GM23248 (cell line): ENCODE results near the gene STRIP2. TPM values are rescaled to one million over a fixed set of nuclear protein-coding genes. Genes with fewer than 3 reads are reported as not detected.
A peak's percentile ranks its signal among the peaks of the same experiment; 100 is the strongest.

Experiments
- DNase-seq: peaks from one replicate; pipeline ENCODE4 v3.0.0-alpha.2; 2015
- H2AFZ ChIP-seq: fragments of 200-600 bp; sonication (generic); 2 replicates; pipeline ENCODE4 v1.6.1; 2016; ENCODE audit warnings: antibody characterized with exemption
- H3F3A ChIP-seq: fragments of 200-600 bp; sonication (generic); 2 replicates; pipeline ENCODE4 v1.6.1; 2016; ENCODE audit warnings: mild to moderate bottlenecking, antibody characterized with exemption, mixed run types; ENCODE audit not compliant: insufficient read depth
- H3K27ac ChIP-seq: fragments of 200-600 bp; sonication (generic); 2 replicates; pipeline ENCODE4 v1.5.1; 2016; ENCODE audit warnings: mild to moderate bottlenecking
- H3K27me3 ChIP-seq: fragments of 200-600 bp; sonication (generic); replicated peaks from 2 replicates; pipeline ENCODE4 v1.6.1; 2016; ENCODE audit warnings: mild to moderate bottlenecking; ENCODE audit not compliant: insufficient read depth
- H3K36me3 ChIP-seq: fragments of 200-600 bp; sonication (generic); 2 replicates; pipeline ENCODE4 v1.6.1; 2016; ENCODE audit warnings: low read depth, mild to moderate bottlenecking
- H3K4me1 ChIP-seq: fragments of 200-600 bp; sonication (generic); 2 replicates; pipeline ENCODE4 v1.6.1; 2016; ENCODE audit warnings: mild to moderate bottlenecking; ENCODE audit not compliant: insufficient read depth
- H3K4me2 ChIP-seq: fragments of 200-600 bp; sonication (generic); one replicate; pipeline ENCODE4 v1.6.1; 2016; ENCODE audit warnings: mild to moderate bottlenecking; ENCODE audit not compliant: unreplicated experiment
- H3K4me3 ChIP-seq: fragments of 200-600 bp; sonication (generic); 2 replicates; pipeline ENCODE4 v1.5.1; 2016; ENCODE audit warnings: mild to moderate bottlenecking
- H3K79me2 ChIP-seq: fragments of 200-600 bp; sonication (generic); 2 replicates; pipeline ENCODE4 v1.6.1; 2016; ENCODE audit warnings: mild to moderate bottlenecking; ENCODE audit not compliant: insufficient read depth
- H3K9ac ChIP-seq: fragments of 200-600 bp; sonication (generic); 2 replicates; pipeline ENCODE4 v1.6.1; 2016; ENCODE audit warnings: mild to moderate bottlenecking
- H3K9me2 ChIP-seq: fragments of 200-600 bp; sonication (generic); 2 replicates; pipeline ENCODE4 v1.6.1; 2016; ENCODE audit warnings: mixed run types, mild to moderate bottlenecking, moderate library complexity; ENCODE audit not compliant: insufficient read depth
- H3K9me3 ChIP-seq: fragments of 200-600 bp; sonication (generic); one replicate; pipeline ENCODE4 v1.6.1; 2017; ENCODE audit warnings: low read depth
- H4K20me1 ChIP-seq: fragments of 200-600 bp; sonication (generic); 2 replicates; pipeline ENCODE4 v1.6.0; 2016; ENCODE audit not compliant: insufficient read depth
- EZH2 ChIP-seq: fragments of 200-600 bp; sonication (generic); IDR thresholded peaks from 2 replicates; pipeline ENCODE4 v1.6.1; 2018; ENCODE audit warnings: antibody characterized with exemption, mild to moderate bottlenecking; ENCODE audit not compliant: insufficient read depth, poor library complexity, severe bottlenecking
- EZH2phosphoT487 ChIP-seq: fragments of 200-600 bp; sonication (generic); IDR thresholded peaks from 2 replicates; pipeline ENCODE4 v1.6.1; 2018; ENCODE audit warnings: antibody characterized with exemption, moderate library complexity, mild to moderate bottlenecking, low read depth; ENCODE audit not compliant: insufficient read depth
- WGBS, 2 experiments: methylation state at CpG; one replicate each; pipeline ENCODE4 v1.1.6; 2015 to 2017; ENCODE audit warnings: low lambda C conversion rate in 2 of 2, low coverage in 1 of 2; ENCODE audit errors: missing lambda C conversion rate in 2 of 2; 5-methylcytosine and 5-hydroxymethylcytosine counted together
- in situ Hi-C: fragments of 300-500 bp; cut with MboI; formaldehyde crosslinking; loops from 2 replicates; pipeline ENCODE4 v1.15.0; 2020
- polyA plus RNA-seq: library from polyadenylated mRNA; unstranded; fragments of >200 nt; fragmentation: Nextera tagmentation; extraction: Ambion mirVana; gene quantifications from 2 replicates; pipeline ENCODE4 v1.2.1, GENCODE V29; 2016
- total RNA-seq: library from RNA; depleted of rRNA; stranded (reverse); fragments of >200 nt; shearing (Covaris generic); gene quantifications from 2 replicates; pipeline ENCODE4 v1.2.3, GENCODE V29; 2014

The STRIP2 gene
- total and polyA plus RNA-seq, 2 experiments from 2014 or later: 1.5 to 2.2 TPM

DNA sequence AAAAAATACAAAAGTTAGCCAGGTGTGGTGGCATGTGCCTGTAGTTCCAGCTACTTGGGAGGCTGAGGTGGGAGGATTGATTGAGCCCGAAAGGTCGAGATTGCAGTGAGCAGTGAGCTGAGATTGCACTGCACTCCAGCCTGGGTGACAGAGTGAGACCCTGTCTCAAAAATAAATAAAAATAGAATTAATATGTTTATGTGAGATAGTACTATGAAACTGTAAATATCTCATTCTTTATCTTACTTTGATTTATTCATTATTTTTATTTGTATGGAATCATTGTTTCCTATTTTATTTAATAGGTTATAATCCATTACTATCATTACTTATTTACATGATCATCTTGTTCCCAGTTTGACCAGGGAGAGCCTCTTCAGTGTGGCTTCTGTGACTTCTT is 41.0 kb upstream of the STRIP2 start:
- Histone ChIP-seq H3K9me3 (no peaks in the 10 kb centered on the region), H3K27ac (no peak overlapping the region), H3K9me2 (no peaks in the 10 kb centered on the region), H3K9ac (no peak overlapping the region), H2AFZ (no peak overlapping the region), H4K20me1 (no peaks in the 10 kb centered on the region), H3K27me3 (no peaks in the 10 kb centered on the region), H3K79me2 (no peaks in the 10 kb centered on the region), H3K4me3 (no peak overlapping the region), H3F3A (no peaks in the 10 kb centered on the region), H3K4me2 (no peak overlapping the region), H3K4me1 (no peaks in the 10 kb centered on the region), H3K36me3 (no peaks in the 10 kb centered on the region)
- in situ Hi-C loops: no loop called here
- no peak for DNase-seq
- TF ChIP-seq EZH2 (no peak), EZH2phosphoT487 (no peak)
- 88 to 94% methylated on average over 2 of the region's 2 CpGs for WGBS, 2 experiments

- Histone ChIP-seq H3K4me3 (no peak overlapping the region), H3K27me3 (no peaks in the 10 kb centered on the region), H2AFZ (no peak overlapping the region), H3F3A (no peaks in the 10 kb centered on the region), H3K9me2 (no peaks in the 10 kb centered on the region), H3K36me3 (no peaks in the 10 kb centered on the region), H3K4me2 (no peak overlapping the region), H3K9ac (no peak overlapping the region), H4K20me1 (no peaks in the 10 kb centered on the region), H3K79me2 (no peaks in the 10 kb centered on the region), H3K9me3 (no peaks in the 10 kb centered on the region), H3K4me1 (no peaks in the 10 kb centered on the region), H3K27ac (no peak overlapping the region)
- TF ChIP-seq EZH2phosphoT487 (no peak), EZH2 (no peak)
- in situ Hi-C loops: no loop called here
- 97 to 99% methylated on average over 4 of the region's 4 CpGs for WGBS, 2 experiments
- no peak for DNase-seq
These were observed 40.1 kb upstream of the STRIP2 start for GRCh38 chr7:129394101-129394500.

GRCh38 chr7:129394982-129395914 is 39.0 kb upstream of the STRIP2 start:
- Histone ChIP-seq H3K36me3 (no peaks in the 10 kb centered on the region), H3F3A (no peaks in the 10 kb centered on the region), H3K4me2 (no peak overlapping the region), H3K4me1 (no peaks in the 10 kb centered on the region), H3K9me3 (no peaks in the 10 kb centered on the region), H3K9ac (no peak overlapping the region), H3K79me2 (no peaks in the 10 kb centered on the region), H4K20me1 (no peaks in the 10 kb centered on the region), H3K27ac (no peak overlapping the region), H3K9me2 (no peaks in the 10 kb centered on the region), H3K4me3 (no peak overlapping the region), H2AFZ (no peak overlapping the region), H3K27me3 (no peaks in the 10 kb centered on the region)
- WGBS, 2 experiments: 86 to 87% methylated on average over 4 of the region's 4 CpGs
- DNase-seq: no peak
- no peak for TF ChIP-seq EZH2phosphoT487
- in situ Hi-C loops: no loop called here

DNA sequence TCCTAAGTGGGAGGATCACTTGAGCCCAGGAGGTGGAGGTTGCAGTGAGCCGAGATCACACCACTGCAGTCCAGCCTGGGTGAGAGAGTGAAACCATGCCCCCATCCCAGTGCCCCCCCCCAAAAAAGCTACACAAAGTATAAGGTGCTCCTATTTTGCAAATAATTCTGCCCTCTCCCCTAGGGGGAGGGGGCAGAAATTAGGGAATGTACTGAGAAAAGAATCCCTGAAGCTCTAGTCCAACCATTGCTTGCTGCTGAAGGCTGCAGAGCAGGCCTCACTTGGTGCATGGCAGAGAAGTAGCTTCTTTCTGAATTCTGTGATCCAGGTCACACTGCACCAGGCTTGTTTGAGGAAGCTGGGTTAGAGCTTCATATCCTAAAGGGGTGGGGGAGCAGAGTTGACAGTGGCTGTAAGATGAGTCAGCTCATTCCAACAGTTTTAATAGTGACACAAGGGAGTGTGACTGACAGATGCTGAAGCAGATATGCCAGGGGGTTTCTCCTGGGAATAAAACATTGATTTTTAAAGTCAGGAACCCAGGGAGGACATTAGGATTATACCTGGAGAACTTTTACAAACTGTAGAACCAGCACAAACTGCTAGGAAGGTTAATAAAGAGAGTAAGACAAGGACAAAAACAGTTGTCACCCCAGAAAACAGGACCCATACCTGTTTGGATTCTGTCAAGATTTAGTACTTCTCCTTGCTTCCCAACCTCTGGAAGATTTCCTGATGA is 32.8 kb upstream of the STRIP2 start:
- Histone ChIP-seq H3K9me3 (no peaks in the 10 kb centered on the region), H3K27ac (no peak overlapping the region), H3F3A (no peaks in the 10 kb centered on the region), H3K27me3 (no peaks in the 10 kb centered on the region), H3K4me2 (no peak overlapping the region), H3K9ac (no peak overlapping the region), H3K4me3 (no peak overlapping the region), H3K79me2 (no peaks in the 10 kb centered on the region), H3K9me2 (no peaks in the 10 kb centered on the region), H3K36me3 (no peaks in the 10 kb centered on the region), H2AFZ (no peak overlapping the region), H4K20me1 (no peaks in the 10 kb centered on the region), H3K4me1 (peaks cover 7% of the 10 kb centered on the region; the same call in 1 of the 2 replicates)
- DNase-seq: peak; percentile 29
- in situ Hi-C loops: no loop called here
- no peak for TF ChIP-seq EZH2
- TF ChIP-seq EZH2phosphoT487: no peak
- 92 to 100% methylated on average over 1 of the region's 1 CpG for WGBS, 2 experiments
